ENCODE measurements around the gene SNAI3. TPM values are rescaled to one million over a fixed set of nuclear protein-coding genes. Genes with fewer than 3 reads are reported as not detected.

SNAI3 gene
- total RNA-seq, 1 experiment from 2014 or later, result 9.1 TPM

GRCh38 chr16:88697116-88697830 is 11.0 kb upstream of the SNAI3 start:
- CTCF ChIA-PET, result interaction anchor here (0.7 to 2.2 kb wide), 8 partner anchors 10 to 137 kb away, joined by 3 to 21 read pairs (median 5); no protein-coding TSS in a partner anchor
- TF ChIP-seq FOXP4 (CRISPR knock-in tag; IDR thresholded peaks at IDR 0.05) (no peak), EMX1 (CRISPR knock-in tag; IDR thresholded peaks at IDR 0.05) (no peak), SOX15 (CRISPR knock-in tag; IDR thresholded peaks at IDR 0.05) (no peak), TEAD1 (CRISPR knock-in tag; IDR thresholded peaks at IDR 0.05) (no peak), ELF4 (CRISPR knock-in tag; IDR thresholded peaks at IDR 0.05; ENCODE audit: low read depth) (no peak), AFF4 (CRISPR knock-in tag; IDR thresholded peaks at IDR 0.05; ENCODE audit: borderline replicate concordance) (no peak), KAT7 (CRISPR knock-in tag; IDR thresholded peaks at IDR 0.05; ENCODE audit: borderline replicate concordance) (no peak), MLX (CRISPR knock-in tag; IDR thresholded peaks at IDR 0.05) (no peak), ZNF232 (CRISPR knock-in tag; IDR thresholded peaks at IDR 0.05) (no peak), TEAD4 (CRISPR knock-in tag; IDR thresholded peaks at IDR 0.05) (no peak), ETV6 (CRISPR knock-in tag; IDR thresholded peaks at IDR 0.05) (no peak), ZNF317 (CRISPR knock-in tag; IDR thresholded peaks at IDR 0.05; ENCODE audit: borderline replicate concordance, low read depth) (no peak), GTF2I (CRISPR knock-in tag; conservative IDR thresholded peaks at IDR 0.05) (no peak)
- TF ChIP-seq, protein P1, sequence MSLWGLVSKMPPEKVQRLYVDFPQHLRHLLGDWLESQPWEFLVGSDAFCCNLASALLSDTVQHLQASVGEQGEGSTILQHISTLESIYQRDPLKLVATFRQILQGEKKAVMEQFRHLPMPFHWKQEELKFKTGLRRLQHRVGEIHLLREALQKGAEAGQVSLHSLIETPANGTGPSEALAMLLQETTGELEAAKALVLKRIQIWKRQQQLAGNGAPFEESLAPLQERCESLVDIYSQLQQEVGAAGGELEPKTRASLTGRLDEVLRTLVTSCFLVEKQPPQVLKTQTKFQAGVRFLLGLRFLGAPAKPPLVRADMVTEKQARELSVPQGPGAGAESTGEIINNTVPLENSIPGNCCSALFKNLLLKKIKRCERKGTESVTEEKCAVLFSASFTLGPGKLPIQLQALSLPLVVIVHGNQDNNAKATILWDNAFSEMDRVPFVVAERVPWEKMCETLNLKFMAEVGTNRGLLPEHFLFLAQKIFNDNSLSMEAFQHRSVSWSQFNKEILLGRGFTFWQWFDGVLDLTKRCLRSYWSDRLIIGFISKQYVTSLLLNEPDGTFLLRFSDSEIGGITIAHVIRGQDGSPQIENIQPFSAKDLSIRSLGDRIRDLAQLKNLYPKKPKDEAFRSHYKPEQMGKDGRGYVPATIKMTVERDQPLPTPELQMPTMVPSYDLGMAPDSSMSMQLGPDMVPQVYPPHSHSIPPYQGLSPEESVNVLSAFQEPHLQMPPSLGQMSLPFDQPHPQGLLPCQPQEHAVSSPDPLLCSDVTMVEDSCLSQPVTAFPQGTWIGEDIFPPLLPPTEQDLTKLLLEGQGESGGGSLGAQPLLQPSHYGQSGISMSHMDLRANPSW (CRISPR knock-in tag; conservative IDR thresholded peaks at IDR 0.05; ENCODE audit: low read depth), result no peak
- TF ChIP-seq, protein P2, sequence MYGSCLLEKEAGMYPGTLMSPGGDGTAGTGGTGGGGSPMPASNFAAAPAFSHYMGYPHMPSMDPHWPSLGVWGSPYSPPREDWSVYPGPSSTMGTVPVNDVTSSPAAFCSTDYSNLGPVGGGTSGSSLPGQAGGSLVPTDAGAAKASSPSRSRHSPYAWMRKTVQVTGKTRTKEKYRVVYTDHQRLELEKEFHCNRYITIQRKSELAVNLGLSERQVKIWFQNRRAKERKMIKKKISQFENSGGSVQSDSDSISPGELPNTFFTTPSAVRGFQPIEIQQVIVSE (CRISPR knock-in tag; IDR thresholded peaks at IDR 0.05; ENCODE audit: borderline replicate concordance), result no peak
- TF ChIP-seq, protein P3, sequence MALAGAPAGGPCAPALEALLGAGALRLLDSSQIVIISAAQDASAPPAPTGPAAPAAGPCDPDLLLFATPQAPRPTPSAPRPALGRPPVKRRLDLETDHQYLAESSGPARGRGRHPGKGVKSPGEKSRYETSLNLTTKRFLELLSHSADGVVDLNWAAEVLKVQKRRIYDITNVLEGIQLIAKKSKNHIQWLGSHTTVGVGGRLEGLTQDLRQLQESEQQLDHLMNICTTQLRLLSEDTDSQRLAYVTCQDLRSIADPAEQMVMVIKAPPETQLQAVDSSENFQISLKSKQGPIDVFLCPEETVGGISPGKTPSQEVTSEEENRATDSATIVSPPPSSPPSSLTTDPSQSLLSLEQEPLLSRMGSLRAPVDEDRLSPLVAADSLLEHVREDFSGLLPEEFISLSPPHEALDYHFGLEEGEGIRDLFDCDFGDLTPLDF (CRISPR knock-in tag; IDR thresholded peaks at IDR 0.05), result no peak
- TF ChIP-seq, protein P4, sequence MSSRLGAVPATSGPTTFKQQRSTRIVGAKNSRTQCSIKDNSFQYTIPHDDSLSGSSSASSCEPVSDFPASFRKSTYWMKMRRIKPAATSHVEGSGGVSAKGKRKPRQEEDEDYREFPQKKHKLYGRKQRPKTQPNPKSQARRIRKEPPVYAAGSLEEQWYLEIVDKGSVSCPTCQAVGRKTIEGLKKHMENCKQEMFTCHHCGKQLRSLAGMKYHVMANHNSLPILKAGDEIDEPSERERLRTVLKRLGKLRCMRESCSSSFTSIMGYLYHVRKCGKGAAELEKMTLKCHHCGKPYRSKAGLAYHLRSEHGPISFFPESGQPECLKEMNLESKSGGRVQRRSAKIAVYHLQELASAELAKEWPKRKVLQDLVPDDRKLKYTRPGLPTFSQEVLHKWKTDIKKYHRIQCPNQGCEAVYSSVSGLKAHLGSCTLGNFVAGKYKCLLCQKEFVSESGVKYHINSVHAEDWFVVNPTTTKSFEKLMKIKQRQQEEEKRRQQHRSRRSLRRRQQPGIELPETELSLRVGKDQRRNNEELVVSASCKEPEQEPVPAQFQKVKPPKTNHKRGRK (CRISPR knock-in tag; IDR thresholded peaks at IDR 0.05; ENCODE audit: borderline replicate concordance), result no peak
- H3K36me3 Mint-ChIP-seq, result peaks cover 3% of the 10 kb centered on the region; the same call in 1 of the 2 replicates
- POLR2A ChIA-PET, result no interaction called here
- DNase-seq (ENCODE audit: low spot score), result no peak
- no peak overlapping the region for H3K4me3 Mint-ChIP-seq
- H3K27me3 Mint-ChIP-seq (ENCODE audit: low read depth), result no peaks in the 10 kb centered on the region
- no peaks in the 10 kb centered on the region for H3K4me1 Mint-ChIP-seq
- peak overlapping the region; percentile 36; the same call in 1 of the 2 replicates for H3K27ac Mint-ChIP-seq
- H3K9me3 Mint-ChIP-seq, result no peaks in the 10 kb centered on the region
- ATAC-seq, result no peak
